ENCODE measurements around the gene NLRC3.

Gene NLRC3

DNA sequence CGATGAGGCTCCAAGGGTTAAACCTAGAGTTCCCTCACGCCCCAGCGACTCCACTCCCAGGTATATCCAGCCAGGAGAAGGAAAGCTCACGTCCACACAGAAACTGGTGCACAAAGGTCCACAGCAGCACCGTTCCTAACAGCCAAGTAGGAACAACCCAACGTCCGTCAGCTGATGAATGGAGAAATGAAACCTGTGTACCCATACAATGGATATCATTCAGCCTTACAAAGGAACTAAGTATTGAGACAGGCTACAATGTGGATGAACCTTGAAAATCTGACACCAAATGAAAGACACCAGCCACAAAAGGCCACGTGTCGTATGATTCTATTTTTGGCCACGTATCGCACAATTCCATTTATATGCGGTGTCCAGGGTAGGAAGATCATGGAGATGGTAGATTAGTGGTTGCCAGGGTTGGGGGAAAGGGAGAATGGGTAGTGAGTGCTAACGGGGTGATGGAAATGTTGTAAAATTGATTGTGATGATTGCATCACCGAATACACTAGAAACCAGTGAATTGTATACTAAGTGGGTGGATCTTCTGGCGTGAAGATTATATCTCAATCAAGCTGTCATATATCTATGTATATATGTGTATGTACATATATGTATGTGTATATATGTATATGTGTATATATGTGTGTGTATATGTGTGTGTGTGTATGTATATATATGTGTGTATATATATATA, 30.1 kb downstream of the NLRC3 start:
- DNase-seq (ENCODE audit: low spot score): no peak

DNA sequence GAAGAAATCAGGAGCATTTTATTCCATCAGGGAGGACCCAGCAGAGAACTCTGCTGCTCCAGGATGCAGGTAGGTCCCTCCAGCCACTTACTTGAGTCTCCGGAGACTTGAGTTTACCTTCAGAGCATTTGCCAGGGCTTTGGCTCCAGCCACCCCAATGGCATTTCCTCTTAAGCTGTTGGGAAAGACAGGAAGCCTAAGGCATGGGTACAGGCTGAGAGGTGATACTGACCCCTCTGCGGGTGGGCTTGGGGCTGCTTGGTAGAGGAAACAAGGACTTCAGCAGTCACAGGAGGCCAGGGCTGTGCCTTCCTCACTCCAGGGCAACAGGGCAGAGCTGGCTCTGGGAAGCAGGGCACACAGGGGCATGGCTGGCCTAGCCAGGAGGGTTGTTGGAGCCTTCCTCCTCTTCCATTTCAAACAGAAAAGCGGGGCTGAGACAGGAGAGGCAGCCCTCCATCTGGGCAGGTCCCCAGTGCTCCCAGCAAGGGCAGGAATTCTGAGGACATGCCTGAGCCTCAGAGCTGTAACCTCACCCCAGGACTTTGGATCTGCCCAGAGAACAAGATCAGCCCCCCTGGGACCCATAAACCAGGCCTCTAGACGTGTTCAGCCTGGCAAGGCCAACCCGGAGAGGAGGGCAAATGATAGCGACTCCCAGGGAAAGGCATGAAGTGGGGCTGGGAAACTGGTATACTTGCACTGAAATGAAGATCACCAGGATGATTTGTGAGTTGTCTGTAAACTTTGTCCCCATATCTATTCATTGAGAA, 34.4 kb downstream of the NLRC3 start:
- DNase-seq (ENCODE audit: low spot score): no peak

- no peak for DNase-seq (ENCODE audit: low spot score)
Observed at GRCh38 chr16:3541527-3542155, 35.6 kb downstream of the NLRC3 start.

GRCh38 chr16:3538222-3538621, 39.0 kb downstream of the NLRC3 start:
- DNase-seq (ENCODE audit: low spot score): no peak

DNA sequence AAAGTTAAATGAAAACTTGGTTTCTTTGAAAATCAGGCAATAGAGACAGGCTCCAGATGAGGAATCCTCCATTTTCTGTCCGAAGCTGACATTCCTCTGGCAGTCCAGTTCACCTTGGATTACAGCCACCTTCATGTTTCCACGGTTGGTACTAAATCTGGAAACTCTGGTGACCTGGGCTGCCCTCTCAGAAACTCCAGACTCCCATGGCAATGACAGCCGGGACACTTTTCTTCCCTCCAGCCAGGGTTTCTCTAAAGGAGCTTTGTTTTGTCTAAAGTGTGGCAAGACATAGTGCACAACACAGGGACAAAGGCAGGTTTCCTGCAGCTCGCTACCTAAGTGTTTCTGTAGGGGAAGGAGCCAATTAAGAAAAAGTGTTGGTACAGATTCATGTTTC, 40.4 kb downstream of the NLRC3 start:
- DNase-seq (ENCODE audit: low spot score): no peak

DNA sequence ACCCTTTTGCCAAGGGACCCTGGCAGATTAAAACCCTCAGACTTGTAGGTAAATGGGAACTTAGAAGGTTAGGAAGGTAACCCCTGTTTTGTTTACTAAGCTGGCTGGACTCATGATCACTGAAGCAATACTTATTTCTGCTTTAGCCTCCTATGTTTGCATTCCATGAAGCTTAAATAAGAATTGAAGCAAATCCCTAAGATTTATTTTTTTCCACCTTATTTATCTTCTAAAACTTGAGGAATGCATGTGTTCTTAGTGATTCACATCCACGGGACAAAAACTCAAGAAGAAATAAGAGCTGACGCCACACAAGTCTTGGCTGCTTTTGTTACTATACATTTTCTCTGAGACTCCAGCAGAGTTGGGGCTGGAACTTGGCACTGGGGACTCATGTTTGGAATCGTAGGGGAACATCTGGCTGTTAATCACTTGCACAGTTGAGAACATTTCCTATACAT, 40.9 kb downstream of the NLRC3 start:
- DNase-seq (ENCODE audit: low spot score): no peak

DNA sequence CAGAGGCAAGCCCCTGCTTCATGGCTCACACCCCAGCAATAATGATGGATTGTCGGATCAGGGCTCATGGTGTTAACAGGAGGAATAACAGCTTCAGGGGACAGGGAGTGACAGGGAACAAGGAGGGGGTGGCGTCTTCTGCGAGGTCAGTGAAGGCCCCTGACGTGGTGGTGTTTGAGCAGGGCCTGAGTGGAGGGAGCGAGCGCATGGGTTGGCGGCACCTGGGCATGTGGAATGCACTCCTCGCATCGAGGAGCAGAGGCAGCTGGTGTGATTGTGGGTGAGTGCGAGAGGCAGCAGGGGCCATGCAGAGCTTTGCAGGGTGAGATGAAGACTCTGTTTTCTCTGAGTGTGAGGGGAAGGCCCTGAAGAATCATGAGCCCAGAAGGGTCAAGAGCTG, 43.1 kb downstream of the NLRC3 start:
- no peak for DNase-seq (ENCODE audit: low spot score)

DNA sequence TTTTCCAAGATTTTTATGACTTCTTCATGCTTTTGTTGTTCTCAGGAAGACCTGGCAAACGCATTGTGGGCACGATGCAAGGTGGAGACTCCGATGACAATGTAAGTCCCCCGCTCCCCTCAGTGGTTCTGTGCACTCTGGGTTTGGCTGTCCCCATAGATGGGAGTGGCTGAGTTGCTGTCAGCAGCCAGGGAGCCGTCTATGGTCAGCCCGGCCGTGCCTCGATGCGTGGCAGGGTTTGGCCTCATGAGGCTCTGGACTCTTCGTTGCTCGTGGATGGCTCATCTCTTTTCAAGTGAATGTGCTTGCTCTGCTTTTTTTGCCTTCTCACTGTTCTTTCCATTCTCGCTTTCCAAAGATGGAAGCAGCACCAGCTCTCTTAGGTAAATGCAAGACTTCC, 44.5 kb downstream of the NLRC3 start:
- no peak for DNase-seq (ENCODE audit: low spot score)

- no peak for DNase-seq (ENCODE audit: low spot score)
Observed at GRCh38 chr16:3530371-3530914, 46.8 kb downstream of the NLRC3 start.

- DNase-seq (ENCODE audit: low spot score): no peak
Observed at GRCh38 chr16:3529175-3529574, 48.0 kb downstream of the NLRC3 start.

DNA sequence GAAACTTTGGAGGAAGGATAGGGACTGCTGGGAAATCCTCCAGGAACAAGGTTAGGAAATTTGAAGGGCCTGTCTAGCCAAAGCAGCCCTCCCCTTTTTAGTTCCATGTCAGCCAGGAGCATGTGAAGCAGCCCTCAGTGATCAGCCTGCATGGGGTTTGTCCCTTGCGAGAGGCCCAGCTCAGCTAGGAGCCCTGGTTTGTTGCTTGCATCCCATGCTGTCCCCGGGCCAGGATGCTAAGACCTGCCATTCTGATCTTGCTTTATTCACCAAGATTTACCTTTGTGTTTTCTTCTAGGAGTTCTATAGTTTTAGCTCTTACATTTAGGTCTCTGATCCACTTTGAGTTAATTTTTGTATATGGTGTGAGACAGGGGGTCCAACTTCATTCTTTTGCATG, 48.8 kb downstream of the NLRC3 start:
- no peak for DNase-seq (ENCODE audit: low spot score)

DNA sequence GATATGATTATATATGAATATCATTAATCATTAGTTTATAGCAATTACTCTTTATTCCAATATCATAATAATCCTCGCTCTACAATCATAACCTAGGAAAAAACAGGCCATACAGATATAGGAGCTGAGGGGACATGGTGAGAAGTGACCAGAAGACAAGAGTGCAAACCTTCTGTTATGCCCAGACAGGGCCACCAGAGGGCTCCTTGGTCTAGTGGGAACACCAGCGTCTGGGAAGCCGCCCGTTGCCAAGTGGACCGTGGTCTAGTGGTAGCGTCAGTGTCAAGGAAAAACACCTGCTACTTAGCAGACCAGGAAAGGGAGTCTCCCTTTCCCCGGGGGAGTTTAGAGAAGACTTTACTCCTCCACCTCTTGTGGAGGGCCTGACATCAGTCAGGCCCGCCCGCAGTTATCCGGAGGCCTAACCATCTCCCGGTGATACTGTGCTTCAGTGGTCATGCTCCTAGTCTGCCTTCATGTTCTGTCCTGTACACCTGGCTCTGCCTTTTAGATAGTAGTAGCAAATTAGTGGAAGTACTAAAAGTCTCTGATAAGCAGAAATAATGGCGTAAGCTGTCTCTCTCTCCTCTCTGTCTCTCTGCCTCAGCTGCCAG, 49.9 kb downstream of the NLRC3 start:
- DNase-seq (ENCODE audit: low spot score): peak; percentile 57

- DNase-seq (ENCODE audit: low spot score): no peak
Observed at GRCh38 chr16:3525951-3526350, 51.3 kb downstream of the NLRC3 start.

GRCh38 chr16:3523281-3523680, 53.9 kb downstream of the NLRC3 start:
- no peak for DNase-seq (ENCODE audit: low spot score)

GRCh38 chr16:3520841-3521240, 56.4 kb downstream of the NLRC3 start:
- no peak for DNase-seq (ENCODE audit: low spot score)

- DNase-seq (ENCODE audit: low spot score): no peak
Observed at GRCh38 chr16:3520413-3520812, 56.8 kb downstream of the NLRC3 start.

DNA sequence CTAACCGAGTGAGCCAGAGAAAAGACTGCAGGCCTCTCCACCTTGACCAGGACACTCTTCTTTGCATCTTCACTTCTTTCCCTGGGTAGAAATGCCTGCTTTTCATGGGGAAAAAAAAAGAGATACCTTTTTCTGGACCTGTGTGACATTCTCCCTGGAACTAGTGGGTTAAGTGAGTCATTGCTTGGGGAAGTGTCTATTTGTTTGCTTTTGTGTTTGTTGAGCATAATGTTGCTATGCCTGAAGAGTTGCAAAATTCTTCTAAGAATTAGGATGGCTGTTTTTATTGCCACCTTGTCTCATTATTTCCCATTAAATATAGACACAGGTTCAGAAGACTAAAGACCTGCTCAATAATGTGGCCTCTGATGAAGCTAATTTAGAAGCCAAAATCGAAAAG, 57.6 kb downstream of the NLRC3 start:
- no peak for DNase-seq (ENCODE audit: low spot score)

DNA sequence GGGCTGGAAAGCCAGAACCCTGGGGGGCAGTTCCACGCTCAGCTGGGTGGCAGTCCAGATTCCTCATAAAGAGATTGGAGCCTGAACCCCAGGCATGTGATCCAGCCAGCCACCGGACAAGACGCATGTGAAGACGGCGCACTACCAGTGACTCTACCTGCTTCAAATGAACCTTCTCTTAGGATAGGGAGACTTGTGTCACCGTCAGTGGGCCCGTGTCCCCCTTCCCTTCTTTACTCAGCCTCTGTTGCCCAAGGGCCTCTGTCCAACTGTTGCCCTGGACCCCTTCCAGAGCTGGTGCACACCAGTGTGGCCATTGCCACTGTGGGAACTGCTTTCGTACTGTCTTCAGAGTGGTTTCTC, 58.2 kb downstream of the NLRC3 start:
- no peak for DNase-seq (ENCODE audit: low spot score)

DNA sequence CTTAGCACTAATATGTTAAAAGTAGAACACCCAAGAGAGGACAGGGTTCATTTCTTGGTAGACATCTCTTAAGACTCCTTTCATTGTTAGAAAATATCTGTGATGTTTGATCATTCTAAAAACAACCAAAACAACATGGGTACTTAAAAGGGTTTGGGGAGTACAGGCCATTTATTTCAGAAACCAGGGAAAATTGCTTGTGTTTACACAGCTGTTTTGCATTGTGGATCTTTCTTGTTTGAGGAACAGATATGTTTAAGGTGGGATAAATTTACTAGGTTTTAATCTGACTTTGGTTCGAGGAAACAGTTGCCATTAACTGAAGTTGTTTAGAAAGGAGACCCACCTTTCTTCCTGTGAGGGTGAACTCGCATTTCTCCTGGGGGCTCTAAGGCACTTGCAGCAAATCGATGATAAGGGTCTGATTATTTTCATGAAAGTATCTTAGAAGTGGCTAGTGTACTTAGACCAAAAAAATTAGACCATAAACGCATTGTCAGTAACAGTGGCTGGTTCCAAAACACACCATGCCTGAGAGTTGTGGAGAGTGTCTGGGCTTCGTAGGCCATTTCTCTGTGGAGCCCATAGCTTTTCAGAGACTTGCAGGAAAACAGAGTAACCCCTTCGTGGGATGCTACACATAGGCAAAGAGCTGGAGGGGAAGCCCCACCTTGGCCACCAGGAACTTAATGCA, 58.8 kb downstream of the NLRC3 start:
- DNase-seq (ENCODE audit: low spot score): no peak

DNA sequence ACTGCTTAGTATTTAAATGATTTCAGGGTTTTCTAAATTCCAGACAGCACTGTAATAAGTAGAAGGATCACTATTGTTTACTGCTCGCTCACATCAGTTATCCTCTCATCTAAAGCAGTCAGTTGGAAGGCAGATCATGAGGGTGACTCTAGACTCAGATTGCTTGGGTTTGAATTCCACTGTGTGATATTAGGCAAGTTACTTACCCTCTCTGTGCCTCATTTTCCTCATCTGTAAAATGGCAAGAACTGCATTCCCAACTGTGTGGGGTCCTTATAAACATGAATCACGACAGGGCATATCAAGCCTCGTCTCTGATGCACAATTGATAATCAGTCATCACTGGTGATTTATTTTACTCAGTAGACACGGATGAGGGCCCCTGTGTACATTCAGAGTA, 61.3 kb downstream of the NLRC3 start:
- no peak for DNase-seq (ENCODE audit: low spot score)

- no peak for DNase-seq (ENCODE audit: low spot score)
Observed at GRCh38 chr16:3514621-3515020, 62.6 kb downstream of the NLRC3 start.
